ENCODE measurements around the gene USP31. TPM values are rescaled to one million over a fixed set of nuclear protein-coding genes. Genes with fewer than 3 reads are reported as not detected.
A peak's percentile ranks its signal among the peaks of the same experiment; 100 is the strongest.

Gene USP31
- total RNA-seq, 6 experiments from 2014 or later = 5.0 to 6.2 (median 5.8) TPM

DNA sequence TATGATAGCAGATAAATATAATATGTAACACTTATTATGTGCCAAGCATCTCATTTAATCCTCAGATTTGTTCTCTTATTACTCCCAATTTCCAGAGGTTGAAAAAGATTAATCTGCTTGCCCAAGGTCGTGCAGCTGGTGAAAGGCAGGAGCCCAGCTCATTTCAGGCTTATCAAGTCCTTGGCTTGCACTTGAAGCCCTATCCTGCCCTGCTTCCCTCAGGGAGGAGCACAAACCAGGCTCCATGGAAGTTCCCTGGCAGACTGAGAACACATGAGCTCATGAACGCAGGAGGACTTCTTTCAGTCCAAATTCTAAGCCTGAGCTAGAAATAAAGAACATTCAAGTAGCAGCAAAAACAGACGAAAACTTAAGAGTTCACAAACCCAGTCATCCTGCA is 74.8 kb downstream of the USP31 start:
- Mint-ChIP-seq H3K27ac (no peak overlapping the region), H3K36me3 (ENCODE audit: low read depth) (peaks cover 11% of the 10 kb centered on the region), H3K9me3 (no peaks in the 10 kb centered on the region), H3K4me1 (ENCODE audit: low read depth) (peaks cover 32% of the 10 kb centered on the region), H3K27me3 (ENCODE audit: insufficient read depth) (no peaks in the 10 kb centered on the region), H3K4me3 (no peak overlapping the region)
- TF ChIP-seq, protein P1, sequence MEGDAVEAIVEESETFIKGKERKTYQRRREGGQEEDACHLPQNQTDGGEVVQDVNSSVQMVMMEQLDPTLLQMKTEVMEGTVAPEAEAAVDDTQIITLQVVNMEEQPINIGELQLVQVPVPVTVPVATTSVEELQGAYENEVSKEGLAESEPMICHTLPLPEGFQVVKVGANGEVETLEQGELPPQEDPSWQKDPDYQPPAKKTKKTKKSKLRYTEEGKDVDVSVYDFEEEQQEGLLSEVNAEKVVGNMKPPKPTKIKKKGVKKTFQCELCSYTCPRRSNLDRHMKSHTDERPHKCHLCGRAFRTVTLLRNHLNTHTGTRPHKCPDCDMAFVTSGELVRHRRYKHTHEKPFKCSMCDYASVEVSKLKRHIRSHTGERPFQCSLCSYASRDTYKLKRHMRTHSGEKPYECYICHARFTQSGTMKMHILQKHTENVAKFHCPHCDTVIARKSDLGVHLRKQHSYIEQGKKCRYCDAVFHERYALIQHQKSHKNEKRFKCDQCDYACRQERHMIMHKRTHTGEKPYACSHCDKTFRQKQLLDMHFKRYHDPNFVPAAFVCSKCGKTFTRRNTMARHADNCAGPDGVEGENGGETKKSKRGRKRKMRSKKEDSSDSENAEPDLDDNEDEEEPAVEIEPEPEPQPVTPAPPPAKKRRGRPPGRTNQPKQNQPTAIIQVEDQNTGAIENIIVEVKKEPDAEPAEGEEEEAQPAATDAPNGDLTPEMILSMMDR (IDR thresholded peaks at IDR 0.05) = no peak
- DNase-seq = no peak

DNA sequence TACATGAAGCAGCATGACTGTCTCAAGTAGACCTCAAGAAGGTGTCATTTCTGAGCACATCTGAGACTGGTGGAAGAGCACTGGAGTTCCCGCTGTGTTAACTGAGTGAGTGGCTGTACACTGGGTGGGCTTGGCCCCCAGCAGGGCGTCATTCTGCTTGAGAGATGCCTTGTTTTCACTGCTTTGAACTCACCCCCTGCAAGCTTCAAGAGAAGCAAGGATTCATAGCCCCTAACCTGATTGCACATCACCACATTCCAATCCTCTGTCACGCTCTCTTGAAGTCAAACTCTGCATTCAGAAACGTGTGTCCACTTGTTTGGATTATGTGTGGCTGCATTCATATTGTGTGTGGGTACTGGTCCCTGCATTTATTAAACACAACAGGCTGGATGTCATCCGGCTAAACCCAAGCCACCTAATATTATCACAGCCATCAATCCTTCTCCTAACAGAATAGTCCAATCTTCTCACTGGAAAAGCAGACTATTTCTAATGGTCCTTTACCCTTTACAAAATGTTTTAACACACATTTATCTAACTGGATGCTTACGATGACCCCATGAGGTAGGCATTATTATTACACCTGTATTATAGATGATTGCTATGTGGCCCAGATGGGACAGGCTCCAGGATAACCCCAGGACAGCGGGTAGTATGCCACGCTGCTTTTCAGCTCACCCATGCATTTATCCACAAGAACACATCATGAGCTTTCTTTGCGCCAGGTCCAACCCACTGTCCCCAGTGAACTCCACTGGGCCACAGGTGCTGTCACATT is 76.3 kb downstream of the USP31 start:
- Mint-ChIP-seq H3K4me3 (peak overlapping the region; percentile 80), H3K4me1 (ENCODE audit: low read depth) (peaks cover 32% of the 10 kb centered on the region), H3K9me3 (no peaks in the 10 kb centered on the region), H3K27ac (peak overlapping the region; percentile 91), H3K36me3 (ENCODE audit: low read depth) (peaks cover 9% of the 10 kb centered on the region), H3K27me3 (ENCODE audit: insufficient read depth) (no peaks in the 10 kb centered on the region; the same call in 1 of the 2 replicates)
- TF ChIP-seq, protein P1 (IDR thresholded peaks at IDR 0.05) = peak; percentile 39
- DNase-seq = peak; percentile 14

DNA sequence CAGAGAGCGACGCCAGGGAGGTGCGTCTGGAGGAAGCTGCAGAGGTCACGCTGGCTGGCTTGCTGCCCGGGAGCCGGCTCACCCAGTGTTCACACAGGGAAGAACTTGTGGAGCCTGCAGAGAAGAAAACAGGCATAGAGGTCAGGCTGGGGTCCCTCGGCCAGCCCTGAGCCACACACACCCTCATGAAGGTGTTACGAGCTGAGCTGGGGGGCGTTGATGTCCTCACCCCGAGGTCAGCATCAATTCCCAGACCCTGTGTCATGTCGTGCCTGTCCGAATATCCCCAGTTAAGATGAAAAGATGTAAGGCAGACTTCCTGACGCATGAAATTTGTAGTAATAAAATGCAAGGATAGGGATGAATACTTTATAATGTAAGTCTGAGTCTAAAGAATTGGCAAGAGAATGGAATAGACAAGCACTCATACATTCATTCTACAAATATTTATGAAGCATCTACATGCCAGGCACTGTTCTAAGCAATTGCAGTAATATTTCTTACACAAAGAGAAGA is 77.1 kb downstream of the USP31 start:
- Mint-ChIP-seq H3K27ac (peak overlapping the region; percentile 91), H3K36me3 (ENCODE audit: low read depth) (peaks cover 14% of the 10 kb centered on the region), H3K4me3 (peak overlapping the region; percentile 80), H3K27me3 (ENCODE audit: insufficient read depth) (no peaks in the 10 kb centered on the region; the same call in 1 of the 2 replicates), H3K4me1 (ENCODE audit: low read depth) (peaks cover 32% of the 10 kb centered on the region), H3K9me3 (no peaks in the 10 kb centered on the region)
- DNase-seq = peak; percentile 80
- TF ChIP-seq, protein P1 (IDR thresholded peaks at IDR 0.05) = no peak

DNA sequence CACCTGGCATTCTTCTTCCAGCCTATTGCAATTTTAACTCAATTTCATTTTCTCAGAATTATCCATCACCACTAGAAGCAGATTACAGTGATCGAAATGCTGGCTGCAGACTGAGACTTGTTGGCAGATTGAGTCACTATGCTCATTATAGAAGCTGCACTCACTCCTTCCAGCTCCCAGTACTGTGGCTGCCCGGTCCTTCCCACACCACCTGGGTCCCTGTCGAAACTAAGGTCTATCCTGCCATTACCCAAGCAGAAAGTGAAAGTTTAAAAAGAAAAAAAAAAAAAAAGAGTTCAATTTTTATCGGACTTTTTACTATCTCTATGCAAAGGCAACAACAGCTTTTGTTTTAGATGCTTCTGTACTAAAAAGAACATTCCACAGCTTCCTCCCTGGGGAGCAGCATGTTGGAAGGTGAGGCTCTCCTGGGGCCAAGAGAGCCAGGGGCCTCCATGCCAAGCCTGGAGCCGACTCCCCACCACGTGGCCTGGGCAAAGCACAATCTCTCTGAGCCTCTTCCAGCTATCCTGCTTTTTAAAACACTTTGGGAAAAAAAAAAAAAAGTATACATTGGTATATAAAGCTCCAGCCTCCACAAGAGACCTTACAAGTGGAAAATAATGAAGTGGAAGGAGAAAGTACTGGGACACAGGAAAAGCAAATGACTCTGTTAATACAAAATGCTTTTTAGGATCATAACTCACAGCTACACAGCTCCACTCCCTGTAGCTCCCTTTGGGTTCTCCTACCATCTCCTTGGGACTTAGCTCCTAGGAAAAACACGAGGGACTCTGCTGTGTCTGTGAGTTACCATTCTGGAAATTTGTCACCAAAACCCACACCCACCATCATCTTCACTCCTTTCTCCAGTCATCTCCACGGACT is 77.8 kb downstream of the USP31 start:
- TF ChIP-seq, protein P1 (IDR thresholded peaks at IDR 0.05) = no peak
- Mint-ChIP-seq H3K4me1 (ENCODE audit: low read depth) (peaks cover 32% of the 10 kb centered on the region), H3K9me3 (no peaks in the 10 kb centered on the region), H3K27me3 (ENCODE audit: insufficient read depth) (no peaks in the 10 kb centered on the region; the same call in 1 of the 2 replicates), H3K36me3 (ENCODE audit: low read depth) (peaks cover 14% of the 10 kb centered on the region), H3K4me3 (peak overlapping the region; percentile 80), H3K27ac (peak overlapping the region; percentile 91)
- DNase-seq = peak; percentile 53

DNA sequence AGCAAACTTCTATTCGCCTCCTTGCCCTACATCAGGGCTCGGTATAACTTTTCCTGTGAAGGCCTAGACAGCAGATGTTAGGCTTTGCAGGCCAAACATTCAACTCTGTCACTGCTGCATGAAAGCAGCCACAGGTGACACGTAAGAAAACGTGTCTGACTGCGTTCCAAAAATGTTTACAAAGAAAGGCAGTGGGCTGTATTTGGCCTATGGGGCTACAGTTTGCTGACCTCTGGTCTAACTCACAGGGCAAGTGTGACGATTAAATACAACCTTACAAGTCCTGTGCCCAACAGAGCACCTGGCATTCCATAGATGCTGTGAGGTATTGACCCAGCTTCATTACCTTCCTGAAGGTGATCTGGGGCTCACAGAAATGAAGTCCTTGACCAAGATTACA is 79.4 kb downstream of the USP31 start:
- Mint-ChIP-seq H3K36me3 (ENCODE audit: low read depth) (peaks cover 14% of the 10 kb centered on the region), H3K4me1 (ENCODE audit: low read depth) (peaks cover 32% of the 10 kb centered on the region), H3K4me3 (no peak overlapping the region), H3K27ac (no peak overlapping the region), H3K27me3 (ENCODE audit: insufficient read depth) (no peaks in the 10 kb centered on the region; the same call in 1 of the 2 replicates), H3K9me3 (no peaks in the 10 kb centered on the region)
- DNase-seq = no peak
- TF ChIP-seq, protein P1 (IDR thresholded peaks at IDR 0.05) = no peak

Measured in HFFc6 (cell line).